Activated T-cell treated with anti-CD3 and anti-CD28 coated beads for 24 hours (primary cell): Measurements from ENCODE around the gene AOC1.
"Not testable (repeated sequence)": the region's sequence is repeated elsewhere in the genome, so short reads cannot be mapped to it uniquely, and the experiment has no call there.

ENCODE experiments used
- DNase-seq: peaks from one replicate; pipeline ENCODE4 v3.0.0-alpha.2; 2020; ENCODE audit warnings: low read depth

Gene AOC1

GRCh38 chr7:150897502-150898474 is 45.5 kb downstream of the AOC1 start:
- DNase-seq = peak; percentile 12

GRCh38 chr7:150898475-150899011 is 46.2 kb downstream of the AOC1 start:
- peak; percentile 70 for DNase-seq

- no peak for DNase-seq
These were observed 48.4 kb downstream of the AOC1 start for GRCh38 chr7:150900675-150901074.

GRCh38 chr7:150901160-150902035 is 49.1 kb downstream of the AOC1 start:
- DNase-seq = no peak

- no peak for DNase-seq
These were observed 50.0 kb downstream of the AOC1 start for GRCh38 chr7:150902078-150903033.

GRCh38 chr7:150903606-150904005 is 51.3 kb downstream of the AOC1 start:
- no peak for DNase-seq

- no peak for DNase-seq
These were observed 51.9 kb downstream of the AOC1 start for GRCh38 chr7:150904011-150904909.

- no peak for DNase-seq
These were observed 55.9 kb downstream of the AOC1 start for GRCh38 chr7:150908173-150908572.

GRCh38 chr7:150909200-150909995 is 57.1 kb downstream of the AOC1 start:
- no peak for DNase-seq

- DNase-seq = not testable (repeated sequence)
These were observed 58.1 kb downstream of the AOC1 start for GRCh38 chr7:150910305-150910995.

GRCh38 chr7:150910996-150911422 is 58.7 kb downstream of the AOC1 start:
- no peak for DNase-seq
